ENCODE results near the gene DNMT3A.

- no peak for TF ChIP-seq TAF1 (IDR thresholded peaks at IDR 0.05; ENCODE audit: borderline replicate concordance, insufficient read depth, low read length)
- TF ChIP-seq SIN3A (IDR thresholded peaks at IDR 0.05; ENCODE audit: borderline replicate concordance, insufficient read depth, low read length): no peak
Measured at GRCh38 chr2:25293958-25294562, 47.7 kb downstream of the DNMT3A start.
